GM12865 (cell line): ENCODE results near the gene KLHL5.

Experiments
- DNase-seq: peaks from one replicate; pipeline ENCODE4 v3.0.0; 2010; ENCODE audit warnings: low read depth
- H3K4me3 ChIP-seq: 2 replicates; pipeline ENCODE4 v1.5.1; 2011; ENCODE audit warnings: mild to moderate bottlenecking, low read depth, low read length, control low read depth
- TF ChIP-seq, protein P1 (sequence below): IDR thresholded peaks from 2 replicates; pipeline ENCODE4 v1.5.1; 2011; ENCODE audit warnings: low read length, control low read depth, low read depth, inconsistent platforms; ENCODE audit not compliant: insufficient read depth; ENCODE audit errors: missing control alignments

Gene KLHL5

DNA sequence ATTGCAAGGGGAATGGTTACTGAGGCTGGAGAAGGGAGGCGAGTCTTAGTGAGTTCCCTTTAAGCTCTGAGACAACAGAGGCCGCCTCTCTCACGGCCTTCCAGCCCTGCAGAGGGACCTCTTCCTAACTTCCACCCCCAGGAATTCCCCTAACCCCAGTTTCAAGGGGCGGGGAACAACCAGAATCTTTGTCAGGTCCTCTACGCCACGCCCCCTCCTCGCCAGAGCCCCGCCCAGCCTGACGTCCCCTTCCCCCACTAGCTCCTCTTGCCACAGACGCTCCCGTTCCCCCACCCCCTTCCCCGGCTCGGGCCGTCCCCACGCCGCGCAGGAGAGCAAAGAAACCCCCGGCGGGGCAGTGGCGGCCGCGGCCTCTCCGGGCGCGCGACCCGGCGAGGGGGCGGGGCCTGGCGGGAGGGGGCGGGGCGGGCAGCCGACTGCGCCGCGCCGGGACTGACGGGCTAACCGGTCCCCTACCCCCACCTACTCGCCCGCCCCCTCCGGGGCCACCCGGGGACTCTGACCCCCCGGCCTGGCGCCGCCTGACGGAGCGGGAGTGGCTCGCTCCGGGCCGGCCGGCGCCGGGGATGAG, 17.6 kb upstream of the KLHL5 start:
- peak overlapping the region; percentile 88 for H3K4me3 ChIP-seq
- TF ChIP-seq, protein P1, sequence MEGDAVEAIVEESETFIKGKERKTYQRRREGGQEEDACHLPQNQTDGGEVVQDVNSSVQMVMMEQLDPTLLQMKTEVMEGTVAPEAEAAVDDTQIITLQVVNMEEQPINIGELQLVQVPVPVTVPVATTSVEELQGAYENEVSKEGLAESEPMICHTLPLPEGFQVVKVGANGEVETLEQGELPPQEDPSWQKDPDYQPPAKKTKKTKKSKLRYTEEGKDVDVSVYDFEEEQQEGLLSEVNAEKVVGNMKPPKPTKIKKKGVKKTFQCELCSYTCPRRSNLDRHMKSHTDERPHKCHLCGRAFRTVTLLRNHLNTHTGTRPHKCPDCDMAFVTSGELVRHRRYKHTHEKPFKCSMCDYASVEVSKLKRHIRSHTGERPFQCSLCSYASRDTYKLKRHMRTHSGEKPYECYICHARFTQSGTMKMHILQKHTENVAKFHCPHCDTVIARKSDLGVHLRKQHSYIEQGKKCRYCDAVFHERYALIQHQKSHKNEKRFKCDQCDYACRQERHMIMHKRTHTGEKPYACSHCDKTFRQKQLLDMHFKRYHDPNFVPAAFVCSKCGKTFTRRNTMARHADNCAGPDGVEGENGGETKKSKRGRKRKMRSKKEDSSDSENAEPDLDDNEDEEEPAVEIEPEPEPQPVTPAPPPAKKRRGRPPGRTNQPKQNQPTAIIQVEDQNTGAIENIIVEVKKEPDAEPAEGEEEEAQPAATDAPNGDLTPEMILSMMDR: no peak
- peak; percentile 97 for DNase-seq

DNA sequence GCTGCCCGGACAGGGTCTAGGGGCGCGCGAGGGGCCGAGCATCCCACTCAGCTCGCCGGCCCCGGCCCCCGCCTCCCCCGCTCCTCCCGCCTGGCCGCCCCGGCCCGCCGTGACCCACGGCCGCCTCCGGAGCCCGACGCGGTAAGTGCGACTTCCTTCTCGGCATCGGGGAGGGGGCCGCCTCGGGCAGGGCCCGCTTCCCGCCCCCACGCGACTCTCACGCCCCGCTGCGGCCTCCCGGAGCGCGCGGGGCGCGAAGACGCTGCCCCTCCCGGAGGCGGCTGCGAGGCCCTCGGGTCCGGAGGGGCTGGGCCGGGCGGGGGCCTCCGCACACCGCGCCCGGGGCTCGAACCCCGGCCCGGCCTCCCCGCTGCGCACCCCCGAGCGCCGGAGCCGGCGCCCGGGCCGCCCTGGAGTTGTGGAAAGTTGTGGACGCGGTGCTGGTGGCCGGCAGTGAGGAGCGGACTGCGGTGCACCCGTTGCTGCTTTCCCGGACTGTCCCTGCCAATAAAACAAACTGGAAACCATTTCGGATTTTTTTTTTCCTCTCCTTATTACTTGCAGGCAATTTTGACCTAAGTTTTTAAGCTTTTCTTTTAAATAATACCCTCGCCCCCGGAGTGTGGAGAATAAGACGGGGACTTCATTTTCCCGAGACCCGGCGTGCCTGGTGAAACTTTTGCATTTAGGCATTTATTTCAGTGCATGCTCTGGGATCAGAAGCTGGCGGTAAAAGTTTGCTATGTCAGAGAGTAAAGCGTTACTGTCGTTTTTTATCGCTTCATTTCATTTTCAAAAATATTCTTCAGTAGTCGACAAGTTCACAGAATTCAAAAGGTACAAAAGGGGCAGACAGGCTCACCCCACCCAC, 16.8 kb upstream of the KLHL5 start:
- no peak for DNase-seq
- TF ChIP-seq, protein P1: no peak
- peak overlapping the region; percentile 88 for H3K4me3 ChIP-seq

DNA sequence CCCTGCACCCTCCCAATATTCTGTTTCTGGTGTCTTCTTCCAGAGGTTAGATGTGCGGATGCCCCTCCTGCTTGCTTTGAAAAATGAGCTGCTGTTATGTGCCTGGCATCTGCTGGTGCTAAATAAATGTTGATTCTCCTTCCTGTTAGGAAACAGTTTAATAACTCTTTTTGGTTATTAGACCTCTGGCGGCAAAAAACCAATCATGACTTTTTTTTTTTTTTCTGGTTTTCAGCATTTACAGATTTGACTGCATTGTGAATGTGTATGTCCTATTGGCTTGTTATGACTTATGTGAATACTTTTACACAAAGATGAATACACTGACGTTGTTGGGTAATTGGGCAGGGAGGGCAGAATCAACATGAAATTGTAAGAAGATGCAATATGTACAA, 16.2 kb upstream of the KLHL5 start:
- DNase-seq: peak; percentile 48
- TF ChIP-seq, protein P1: no peak
- H3K4me3 ChIP-seq: peak overlapping the region; percentile 88

DNA sequence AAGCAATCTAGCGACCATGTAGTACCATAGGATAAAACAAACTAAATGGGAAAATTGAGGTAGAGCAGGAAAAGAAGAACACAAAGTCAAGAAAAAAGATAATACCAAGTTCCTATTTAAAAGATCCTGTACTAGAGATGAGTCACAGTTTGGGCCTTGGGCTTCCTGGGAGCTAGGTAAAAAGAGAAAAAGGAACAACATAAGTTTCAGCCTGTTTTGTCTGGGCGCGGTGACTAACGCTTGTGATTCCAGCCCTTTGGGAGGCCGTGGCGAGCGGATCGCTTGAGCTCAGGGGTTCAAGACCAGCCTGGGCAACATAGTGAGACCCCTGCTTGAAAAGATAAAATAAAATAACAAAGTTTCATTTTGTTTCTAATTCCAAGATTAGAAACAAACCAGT, 15.8 kb upstream of the KLHL5 start:
- peak; percentile 51 for DNase-seq
- TF ChIP-seq, protein P1: no peak
- peak overlapping the region; percentile 88 for H3K4me3 ChIP-seq

DNA sequence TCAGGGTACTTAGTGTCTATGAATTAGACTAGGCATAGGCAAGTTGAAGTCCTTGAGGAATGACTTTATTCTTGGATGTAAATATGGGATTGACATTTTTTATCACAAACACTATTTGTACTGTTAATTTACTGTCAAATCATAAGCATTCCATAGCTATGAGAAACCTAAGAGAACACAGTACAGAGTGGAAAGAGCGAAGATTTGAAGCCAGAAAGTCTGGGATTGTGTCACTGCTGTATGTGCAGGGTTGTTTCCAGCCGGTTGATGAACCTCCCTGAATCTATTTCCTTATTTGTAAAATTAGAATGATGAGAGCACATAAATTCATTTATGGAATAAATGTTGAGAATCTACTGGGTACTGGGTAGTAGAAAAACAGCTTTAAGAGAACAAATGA, 14.4 kb upstream of the KLHL5 start:
- H3K4me3 ChIP-seq: no peak overlapping the region
- TF ChIP-seq, protein P1: no peak
- no peak for DNase-seq

DNA sequence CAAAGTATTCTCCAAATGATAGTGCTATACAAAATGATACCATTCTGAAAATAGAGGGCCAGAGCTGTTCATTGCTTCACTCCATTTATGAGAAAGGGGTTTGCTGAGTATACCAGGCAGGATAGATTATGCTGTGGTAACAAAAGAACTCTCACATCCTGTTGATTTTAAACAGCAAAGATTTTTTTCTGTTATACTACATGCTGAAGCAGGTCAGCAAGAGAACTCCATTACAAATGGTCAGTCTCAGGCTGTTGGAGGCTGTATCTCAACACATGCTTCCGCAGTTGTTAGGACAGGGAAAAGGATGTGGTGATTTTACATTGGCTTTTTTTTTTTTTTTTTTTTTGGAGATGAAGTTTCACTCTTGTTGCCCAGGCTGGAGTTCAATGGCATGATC, 13.7 kb upstream of the KLHL5 start:
- TF ChIP-seq, protein P1: no peak
- H3K4me3 ChIP-seq: no peak overlapping the region
- DNase-seq: peak; percentile 46

DNA sequence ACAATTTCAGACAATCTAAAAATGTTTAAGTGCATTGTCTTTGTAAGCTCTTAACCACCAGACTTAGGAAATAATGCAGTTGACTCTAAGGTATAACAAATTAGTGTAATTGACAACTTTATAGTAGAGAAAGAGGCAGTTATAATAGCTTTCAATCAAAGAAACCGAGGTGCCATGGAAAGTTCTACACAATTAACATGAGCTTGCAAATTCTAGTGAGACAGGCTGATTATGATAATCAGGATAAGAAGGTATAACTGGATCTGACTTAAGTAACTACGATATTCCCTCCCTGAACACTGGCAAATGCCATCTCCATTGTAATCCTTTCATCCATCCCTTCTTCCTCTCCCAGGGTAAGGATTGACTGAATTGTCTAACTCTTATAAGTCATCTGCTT, 11.4 kb upstream of the KLHL5 start:
- no peak overlapping the region for H3K4me3 ChIP-seq
- TF ChIP-seq, protein P1: no peak
- no peak for DNase-seq
